NCI-H2227 (cell line): ENCODE data around the gene TIMM13.

Experiments used
- DNase-seq: peaks from one replicate; lab custom pipeline; 2025; ENCODE audit not compliant: unreplicated experiment; lab: John Stamatoyannopoulos, UW

The TIMM13 gene

GRCh38 chr19:2455851-2456570, 28.6 kb upstream of the TIMM13 start:
- peak; percentile 47 for DNase-seq

DNA sequence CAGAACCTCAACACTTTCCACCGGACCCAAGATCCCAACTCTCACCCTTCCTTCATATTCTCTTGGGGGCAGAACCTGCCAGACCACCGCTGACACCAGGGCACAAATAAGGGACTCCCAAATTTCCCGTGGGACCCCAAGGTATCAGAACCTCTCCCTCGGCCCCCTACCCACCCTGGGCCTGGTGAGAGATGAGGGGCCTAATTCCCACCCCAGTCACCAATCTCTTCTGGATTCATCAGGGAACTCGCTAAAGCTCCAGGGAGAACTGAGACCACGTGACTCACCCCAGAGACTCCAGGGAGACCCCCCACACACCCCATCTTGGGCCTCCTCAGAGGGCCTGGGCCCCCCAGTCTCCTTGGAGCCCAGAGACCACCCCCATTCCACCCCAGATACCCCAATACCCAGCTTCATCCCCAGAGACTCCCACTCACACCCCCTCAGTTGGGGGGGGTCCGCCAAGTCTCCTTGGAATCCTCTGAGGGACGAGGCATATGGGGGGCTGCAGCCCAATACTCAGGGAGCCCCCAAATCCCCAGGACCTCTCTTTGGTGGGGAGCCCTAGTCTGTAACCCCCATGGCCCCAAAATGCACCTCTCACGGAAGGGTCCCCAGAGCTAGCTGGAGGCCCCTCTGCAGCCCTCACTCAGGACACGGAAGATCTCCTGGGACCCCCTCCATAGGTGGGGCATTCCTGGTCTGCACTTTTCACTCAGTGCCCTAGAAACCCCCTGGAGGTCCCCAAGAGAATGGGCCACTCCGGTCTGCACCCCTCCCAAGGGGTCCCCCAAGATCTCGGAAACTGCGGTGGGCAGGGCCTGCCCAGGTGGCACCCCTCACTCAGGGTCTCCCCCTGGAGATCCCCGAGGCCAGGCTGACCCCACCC, 27.8 kb upstream of the TIMM13 start:
- DNase-seq = no peak

GRCh38 chr19:2454199-2454961, 27.0 kb upstream of the TIMM13 start:
- DNase-seq = no peak

DNA sequence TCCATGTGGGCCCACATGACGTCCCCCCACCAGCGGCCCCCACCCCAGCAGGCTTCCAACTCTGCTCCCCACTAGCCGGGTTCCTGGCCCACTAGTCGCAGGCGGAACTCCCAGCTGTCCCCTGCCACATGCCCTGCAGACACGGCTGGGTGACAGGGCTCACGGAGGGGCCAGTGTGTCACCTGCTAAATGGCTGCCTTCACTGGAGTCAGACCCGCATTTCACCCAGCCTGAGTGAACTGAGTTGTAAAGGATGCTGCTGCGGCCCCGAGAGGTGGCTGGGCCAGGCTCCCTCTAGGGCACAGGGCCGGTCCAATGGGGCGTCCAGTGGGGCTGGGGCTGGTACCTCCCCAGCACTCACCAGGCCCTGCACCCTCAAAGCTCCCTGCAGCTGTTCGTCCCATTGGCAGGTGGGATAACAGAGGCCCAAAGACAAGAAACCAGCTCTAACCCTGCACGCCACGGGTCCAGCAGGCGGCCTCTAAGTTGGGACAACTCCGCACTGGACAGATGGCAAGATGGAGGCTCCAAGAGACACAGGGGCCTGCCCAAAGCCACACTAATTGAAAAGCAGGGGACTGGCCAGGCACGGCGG, 26.1 kb upstream of the TIMM13 start:
- DNase-seq = no peak

DNA sequence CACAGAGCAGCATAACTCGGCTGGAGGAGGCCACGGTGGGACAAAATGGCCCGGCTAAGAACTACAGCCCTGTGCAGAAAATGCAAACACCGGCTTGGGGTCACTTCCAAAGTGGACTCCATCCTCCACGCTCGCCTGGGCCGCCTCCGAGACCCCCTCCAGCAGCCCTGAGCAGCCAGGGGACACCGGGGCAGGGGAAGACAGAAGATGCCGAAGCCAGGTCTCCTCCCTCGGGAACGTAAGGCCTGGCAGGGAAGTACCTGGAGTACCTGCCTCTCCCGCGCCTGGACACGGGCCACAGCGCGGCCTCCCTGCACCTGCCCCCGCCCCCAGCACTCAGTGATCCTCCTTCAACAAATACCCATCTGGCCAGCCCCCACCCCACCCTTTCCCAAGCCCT, 24.4 kb upstream of the TIMM13 start:
- DNase-seq = no peak

DNA sequence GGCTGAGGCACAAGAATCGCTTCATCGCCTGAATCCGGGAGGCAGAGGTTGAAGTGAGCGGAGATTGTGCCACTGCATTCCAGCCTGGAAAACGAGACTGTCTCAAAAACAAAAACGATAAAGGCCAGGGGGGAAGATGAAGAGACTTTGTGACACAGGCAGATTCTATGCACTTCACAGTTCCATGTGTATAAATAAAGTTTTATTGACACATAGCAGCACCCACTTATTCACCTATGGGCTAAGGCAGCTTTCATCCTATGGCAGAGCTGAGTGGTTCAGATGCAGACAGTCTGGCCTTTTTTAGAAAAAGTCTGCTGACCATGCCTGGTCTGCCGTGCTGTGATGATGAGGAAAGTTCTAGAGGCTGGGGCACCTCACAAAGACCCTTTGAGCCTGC, 23.8 kb upstream of the TIMM13 start:
- DNase-seq = no peak

DNA sequence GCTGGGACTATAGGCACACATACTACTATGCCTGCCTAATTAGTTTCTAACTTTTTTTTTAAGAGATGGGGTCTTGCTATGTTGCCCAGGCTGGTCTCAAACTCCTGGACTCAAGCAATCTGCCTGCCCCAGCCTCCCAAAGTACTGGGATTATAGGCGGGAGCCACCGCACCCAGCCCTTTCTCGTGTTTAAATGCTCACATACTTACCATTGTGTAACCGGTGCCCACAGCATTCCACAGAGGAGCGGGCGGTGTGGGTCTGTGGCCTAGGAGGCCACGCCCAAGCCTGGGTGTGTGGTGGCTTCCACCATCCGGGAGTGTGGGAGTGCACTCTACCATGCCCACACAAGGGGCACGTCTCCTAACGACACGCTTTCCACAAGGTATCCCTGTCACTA, 21.6 kb upstream of the TIMM13 start:
- no peak for DNase-seq

GRCh38 chr19:2446381-2446780, 19.0 kb upstream of the TIMM13 start:
- DNase-seq = no peak

DNA sequence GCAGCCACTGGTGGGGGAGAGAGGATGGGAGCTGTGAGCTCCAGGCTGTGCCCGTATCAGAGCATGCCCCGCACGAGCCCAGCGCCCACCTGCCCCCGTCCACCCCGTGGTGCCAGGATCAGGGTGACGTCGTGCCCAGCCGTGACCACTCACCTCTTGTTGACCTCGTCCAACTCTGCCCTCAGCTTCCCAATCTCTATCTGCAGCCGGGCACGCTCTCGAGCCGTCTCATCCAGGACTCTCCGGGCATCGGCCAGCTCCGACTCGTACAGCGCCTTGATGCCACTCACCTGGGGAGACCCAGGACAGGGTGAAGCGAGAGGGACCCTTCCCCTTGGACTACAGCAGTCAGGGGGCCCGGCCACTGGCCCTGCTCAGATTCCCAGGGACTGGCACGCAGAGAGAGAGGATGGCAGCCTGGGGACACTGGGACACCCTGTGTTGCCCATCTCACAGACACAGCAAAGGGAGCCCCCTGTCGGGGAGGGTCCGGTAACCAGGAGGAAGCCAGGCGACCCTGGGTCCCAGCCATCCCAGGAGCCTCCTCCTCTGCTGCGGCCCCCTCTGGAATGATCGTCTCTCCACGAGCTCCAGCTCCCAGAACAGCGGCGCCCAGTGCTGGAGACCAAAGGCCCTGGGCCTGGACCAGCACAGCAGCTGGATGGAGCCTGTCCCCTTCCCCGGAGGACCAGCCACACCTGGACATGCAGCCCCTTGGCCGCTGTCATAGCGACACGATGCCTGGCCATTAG, 17.0 kb upstream of the TIMM13 start:
- no peak for DNase-seq

GRCh38 chr19:2443785-2444182, 16.4 kb upstream of the TIMM13 start:
- no peak for DNase-seq

- no peak for DNase-seq
Observed at GRCh38 chr19:2443116-2443784, 15.9 kb upstream of the TIMM13 start.

DNA sequence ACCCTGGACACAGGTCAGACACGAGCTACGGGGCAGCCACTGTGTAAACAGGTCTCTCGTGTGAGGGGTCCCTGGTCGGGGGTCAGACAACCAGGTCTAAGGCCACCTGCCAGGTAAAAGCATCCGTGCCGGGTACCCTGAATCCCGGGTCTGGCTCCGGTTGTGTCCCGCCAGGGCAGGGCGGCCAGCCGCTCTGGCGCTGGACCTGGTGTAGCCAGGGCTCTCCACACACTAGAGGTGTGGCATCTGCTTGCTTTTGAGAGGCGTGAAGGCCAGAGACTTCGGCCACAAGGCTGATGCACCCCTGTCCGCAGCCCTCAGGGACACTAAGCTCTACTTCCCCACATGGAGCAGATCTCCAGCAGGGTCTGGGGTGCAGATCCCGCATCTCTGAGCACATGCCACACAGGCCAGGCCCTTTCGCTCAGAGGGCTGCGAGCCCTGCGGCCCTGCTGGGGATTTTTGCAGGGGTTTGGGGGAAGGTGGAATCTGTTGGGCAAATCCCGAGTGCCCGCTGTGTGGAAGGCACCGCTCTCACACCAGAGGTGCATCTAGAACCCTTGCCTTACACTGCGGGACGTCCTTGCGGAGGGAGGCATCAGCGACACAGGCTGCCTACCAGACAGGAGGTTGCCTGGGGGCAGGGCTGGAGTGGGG, 13.8 kb upstream of the TIMM13 start:
- DNase-seq = no peak

DNA sequence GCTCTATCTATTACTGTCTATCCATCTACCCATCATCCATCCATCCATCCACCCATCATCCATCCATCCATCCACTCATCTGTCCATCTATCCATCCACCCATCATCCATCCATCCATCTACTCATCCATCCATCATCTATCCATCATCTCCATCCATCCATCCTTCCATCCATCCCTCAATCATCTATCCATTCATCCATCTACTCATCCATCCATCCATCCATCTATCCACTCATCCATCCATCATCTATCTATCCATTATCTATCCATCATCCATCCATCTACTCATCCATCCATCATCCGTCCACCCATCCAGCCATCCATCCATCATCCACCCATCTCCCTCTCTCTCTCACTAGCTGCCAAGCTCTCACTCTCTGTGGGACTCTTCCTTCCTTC, 13.1 kb upstream of the TIMM13 start:
- no peak for DNase-seq

DNA sequence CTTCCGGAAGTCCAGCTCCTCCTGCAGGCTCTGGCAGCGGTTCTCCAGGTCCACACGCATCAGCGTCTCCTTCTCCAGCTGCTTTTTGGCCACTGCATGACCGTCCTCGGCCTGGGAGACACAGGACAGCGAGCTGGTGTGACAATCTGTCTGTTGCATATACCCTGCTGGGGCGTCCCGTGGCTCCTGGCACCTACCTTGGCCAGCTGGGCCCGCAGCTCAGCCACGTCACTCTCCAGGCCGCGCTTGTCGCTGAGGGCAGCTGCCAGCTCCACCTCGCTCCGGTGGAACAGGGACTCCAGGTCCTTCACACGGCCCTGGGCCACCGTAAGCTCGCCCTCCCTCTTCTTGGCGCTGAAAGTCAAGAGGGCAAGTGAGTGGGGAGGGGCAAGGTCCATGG, 10.8 kb upstream of the TIMM13 start:
- no peak for DNase-seq

DNA sequence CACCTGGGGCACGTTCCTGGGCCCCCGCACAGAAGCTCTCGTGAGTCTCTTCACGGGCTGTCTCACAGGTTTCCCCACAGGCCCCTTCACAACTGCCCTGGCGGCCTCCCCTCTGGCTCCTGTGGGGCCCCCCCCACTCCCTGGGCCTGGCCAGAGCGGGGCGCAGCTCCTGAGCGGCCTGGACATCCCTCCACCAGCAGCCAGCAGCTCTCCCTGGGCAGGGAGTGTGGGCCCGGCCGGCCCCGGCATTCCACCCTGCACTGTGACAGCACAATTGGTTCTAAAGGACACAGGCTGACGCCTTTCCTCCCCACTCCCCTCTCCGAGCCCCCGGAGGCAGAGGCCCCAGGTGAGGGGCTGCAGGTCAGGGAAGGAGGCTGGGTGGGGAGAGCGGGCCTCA, 9.5 kb upstream of the TIMM13 start:
- no peak for DNase-seq

- DNase-seq = no peak
Observed at GRCh38 chr19:2436384-2436783, 9.0 kb upstream of the TIMM13 start.

DNA sequence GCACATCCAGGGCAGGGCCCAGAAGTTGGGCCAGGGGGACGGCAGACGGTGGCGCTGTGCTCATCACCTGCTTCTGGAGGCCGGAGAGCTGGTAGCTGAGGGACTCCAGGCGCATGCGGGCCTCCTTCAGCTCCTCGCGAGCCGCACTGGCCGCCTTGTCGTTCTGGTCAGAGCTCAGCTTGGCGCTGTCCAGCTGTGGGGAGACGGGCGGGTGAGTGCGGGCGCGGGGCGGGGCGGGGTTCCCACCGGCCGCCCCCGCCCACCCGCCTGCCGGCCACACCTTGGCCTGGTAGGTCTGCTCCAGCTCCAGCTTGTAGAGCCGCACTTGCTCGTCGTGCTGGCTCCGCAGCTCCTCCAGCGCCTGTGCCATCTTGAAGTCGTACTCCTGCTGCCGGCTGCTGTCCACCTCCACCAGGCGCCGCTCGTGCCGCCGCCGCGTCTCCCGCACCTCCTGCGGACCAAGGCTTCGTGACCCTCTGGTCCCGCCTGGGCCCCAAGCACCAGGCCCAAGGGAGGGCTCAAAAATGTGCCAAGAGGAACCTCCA, 7.4 kb upstream of the TIMM13 start:
- no peak for DNase-seq

DNA sequence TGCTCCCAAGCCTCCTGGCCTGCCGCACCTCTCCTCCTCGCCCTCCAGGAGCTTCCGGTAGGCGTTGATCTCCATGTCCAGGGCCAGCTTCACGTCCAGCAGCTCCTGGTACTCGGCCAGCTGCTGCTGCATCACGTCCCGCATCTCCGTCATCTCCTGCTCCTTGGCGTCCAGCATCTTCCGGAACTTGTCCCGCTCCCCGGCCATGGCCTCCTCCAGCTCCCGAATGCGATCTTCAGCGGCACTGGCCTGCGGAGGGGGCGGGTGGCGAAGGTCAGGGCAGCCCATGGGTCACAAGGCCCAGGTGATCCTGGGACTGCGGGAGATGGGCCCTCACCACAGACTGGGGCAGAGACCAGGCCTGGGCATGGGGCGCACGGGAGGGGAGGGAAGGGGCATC, 6.9 kb upstream of the TIMM13 start:
- no peak for DNase-seq

DNA sequence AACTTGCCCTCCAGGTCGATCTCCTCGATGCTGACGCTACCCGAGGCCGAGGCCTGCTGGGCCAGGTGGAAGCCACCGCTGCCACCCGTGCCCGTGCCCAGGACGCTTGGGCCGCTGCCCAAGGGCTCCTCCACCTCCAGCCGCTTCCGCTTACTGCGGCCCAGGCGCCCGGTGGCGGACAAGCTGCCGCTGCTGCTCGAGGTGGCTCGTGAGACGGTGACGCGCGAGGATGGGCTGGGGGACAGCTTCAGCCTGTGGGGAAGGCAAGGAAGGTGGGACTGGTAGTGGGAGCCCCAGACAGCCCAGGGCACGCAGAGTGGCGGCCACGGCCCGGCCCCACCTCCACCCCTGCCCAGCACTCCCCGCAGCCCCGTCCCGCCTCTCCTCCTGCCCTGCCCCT, 6.5 kb upstream of the TIMM13 start:
- DNase-seq = no peak
